HG02610 (cell line): Measurements from ENCODE around the gene PELI3.

ENCODE experiments used
- ATAC-seq: cut with Tn5 transposase; IDR thresholded peaks from one replicate; pipeline ENCODE4 v1.9.1; 2021; ENCODE audit warnings: mild to moderate bottlenecking, moderate library complexity; ENCODE audit not compliant: unreplicated experiment

Gene PELI3

GRCh38 chr11:66497206-66497605 lies 30.5 kb downstream of the PELI3 start:
- no peak for ATAC-seq

DNA sequence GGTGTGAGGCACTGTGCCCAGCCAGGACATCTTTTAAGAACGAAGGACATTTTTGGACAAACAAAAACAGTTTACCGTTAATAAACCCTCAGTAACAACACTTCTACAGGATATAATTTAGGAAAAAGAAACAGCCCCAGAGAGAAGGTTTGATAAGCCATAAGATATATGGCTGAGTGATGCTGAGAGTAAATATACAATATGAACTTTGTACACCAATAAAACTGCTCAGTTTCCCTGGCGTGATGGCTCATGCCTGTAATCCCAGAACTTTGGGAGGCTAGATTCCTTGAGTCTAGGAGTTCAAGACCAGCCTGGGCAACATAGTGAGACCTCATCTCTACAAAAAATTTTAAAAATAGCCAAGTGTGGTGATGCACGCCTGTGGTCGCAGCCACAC lies 31.8 kb downstream of the PELI3 start:
- ATAC-seq: no peak

- no peak for ATAC-seq
These were observed 38.6 kb downstream of the PELI3 start for GRCh38 chr11:66505276-66505816.

DNA sequence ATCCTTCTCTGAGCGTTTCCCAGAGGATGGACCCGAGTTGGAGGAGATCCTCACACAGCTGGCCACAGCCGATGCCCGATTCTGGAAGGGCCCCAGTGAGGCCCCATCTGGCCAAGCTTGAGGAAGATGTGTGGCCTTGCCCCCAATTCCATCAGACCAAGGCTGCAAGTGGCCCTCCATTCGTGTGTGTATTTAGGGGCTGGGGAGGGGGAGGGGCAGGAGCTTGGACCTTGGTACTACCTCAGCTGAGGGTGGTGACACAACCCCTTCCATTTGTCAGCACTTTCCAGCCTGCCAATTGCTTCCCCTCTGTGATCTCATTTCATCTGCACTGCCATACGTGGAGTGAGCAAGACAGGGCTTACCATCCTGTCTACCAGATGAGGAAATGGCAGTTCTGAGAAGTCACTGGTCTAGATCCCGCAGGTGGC lies 42.4 kb downstream of the PELI3 start:
- no peak for ATAC-seq

DNA sequence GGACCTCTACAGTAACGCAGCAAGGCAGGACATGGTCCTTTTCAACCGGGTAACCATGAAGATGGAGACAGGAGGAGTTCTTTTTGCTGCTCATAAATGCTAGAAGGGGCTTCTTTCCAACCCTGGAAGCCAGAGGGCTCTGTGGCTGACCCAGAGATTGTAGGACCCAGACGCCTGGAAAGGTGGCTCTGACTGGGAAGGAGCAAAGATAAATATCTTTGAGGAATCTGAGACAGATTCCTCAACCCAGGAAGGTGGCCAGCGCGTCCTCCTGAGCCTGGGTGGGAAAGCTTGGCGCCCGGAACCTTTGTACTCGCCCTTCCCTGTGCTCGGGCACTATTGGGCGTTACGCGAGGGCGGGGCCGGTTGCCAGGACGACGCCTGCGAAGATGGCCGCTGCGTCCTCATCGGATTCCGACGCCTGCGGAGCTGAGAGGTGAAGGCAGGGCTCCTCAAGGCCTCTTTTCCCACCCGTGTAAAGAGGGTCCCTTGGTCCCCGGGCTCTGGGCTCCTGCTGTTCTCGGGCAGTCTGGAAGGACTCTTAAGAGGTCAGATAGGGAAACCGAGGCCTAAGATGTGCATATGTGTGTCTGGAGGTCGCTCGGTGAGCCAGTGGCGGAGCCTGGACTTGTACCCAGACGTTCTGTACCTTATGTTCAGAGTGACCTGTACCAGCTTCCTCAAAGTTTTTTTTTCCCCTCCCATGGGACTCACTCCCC lies 43.7 kb downstream of the PELI3 start, which contains the start of gene BBS1:
Gene BBS1 (plus strand): TSS at position 365 of the 719 bp plus-strand sequence. CDS start 25 bp downstream, at position 390.
- peak; percentile 85 for ATAC-seq

DNA sequence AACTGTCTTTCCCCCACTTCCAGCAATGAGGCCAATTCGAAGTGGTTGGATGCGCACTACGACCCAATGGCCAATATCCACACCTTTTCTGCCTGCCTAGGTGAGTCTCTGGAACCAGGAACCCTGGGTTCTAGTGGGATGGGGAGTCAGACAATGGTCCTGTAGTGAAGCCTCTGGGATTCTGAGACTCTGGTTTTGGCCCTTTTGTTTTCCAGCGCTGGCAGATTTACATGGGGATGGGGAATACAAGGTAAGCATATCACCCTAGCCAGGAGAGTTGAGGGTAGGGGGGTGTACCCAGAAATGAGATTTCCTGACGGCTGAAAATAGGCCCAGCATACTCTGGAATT lies 44.3 kb downstream of the PELI3 start:
- no peak for ATAC-seq

DNA sequence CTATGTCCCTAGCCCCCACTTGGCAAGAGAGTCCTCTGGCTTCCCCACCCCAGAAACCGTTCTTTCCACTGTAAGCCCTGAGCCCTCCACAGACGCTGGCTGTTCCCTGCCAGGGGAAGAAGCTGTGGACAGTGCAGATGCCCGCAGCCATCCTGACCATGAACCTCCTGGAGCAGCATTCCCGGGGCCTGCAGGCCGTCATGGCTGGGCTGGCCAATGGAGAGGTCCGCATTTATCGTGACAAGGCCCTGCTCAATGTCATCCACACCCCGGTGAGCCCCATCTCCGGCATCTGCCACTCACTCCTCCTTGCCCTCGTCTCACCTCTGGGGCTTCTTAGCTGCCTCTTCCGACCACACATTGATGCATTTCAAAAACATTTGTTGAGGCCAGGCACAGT lies 56.9 kb downstream of the PELI3 start:
- ATAC-seq: no peak

DNA sequence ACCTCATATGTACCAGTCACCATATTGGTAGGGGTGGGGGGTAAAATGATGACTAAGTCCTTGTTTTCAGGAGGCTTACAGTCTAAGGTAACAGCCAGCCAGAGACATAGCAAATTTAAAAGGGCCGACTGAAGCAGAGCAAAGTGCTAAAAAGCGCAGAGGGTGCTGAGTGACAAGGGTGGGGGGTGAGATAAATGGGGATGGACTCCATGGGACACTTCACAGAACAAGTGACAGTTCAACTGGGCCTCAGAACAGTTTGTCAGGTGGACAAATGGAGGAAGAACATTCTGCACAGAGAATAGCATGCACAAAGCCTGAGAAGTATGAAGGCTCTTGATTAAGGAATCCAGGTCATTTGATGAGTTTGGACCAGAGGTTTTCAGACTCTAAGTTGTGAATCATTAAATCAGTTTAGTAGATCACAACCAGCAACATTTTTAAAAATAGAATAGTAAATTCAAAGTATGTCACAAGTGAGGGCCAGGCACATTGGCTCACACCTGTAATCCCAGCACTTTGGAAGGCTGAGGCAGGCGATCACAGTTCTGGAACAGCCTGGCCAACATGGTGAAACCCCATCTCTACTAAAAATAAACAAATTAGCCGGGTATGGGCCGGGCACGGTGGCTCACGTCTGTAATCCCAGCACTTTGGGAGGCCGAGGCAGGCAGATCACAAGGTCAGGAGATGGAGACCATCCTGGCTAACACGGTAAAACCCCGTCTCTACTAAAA lies 57.8 kb downstream of the PELI3 start:
- ATAC-seq: no peak
